NCI-H345 treated with DMSO at 0.1 percent for 48 hours (cell line): ENCODE data around the gene BTRC.
"Not testable (repeated sequence)": the region's sequence is repeated elsewhere in the genome, so short reads cannot be mapped to it uniquely, and the experiment has no call there.

ENCODE experiments used
- DNase-seq: peaks from one replicate; lab custom pipeline; 2025; ENCODE audit not compliant: unreplicated experiment; lab: John Stamatoyannopoulos, UW

BTRC gene

DNA sequence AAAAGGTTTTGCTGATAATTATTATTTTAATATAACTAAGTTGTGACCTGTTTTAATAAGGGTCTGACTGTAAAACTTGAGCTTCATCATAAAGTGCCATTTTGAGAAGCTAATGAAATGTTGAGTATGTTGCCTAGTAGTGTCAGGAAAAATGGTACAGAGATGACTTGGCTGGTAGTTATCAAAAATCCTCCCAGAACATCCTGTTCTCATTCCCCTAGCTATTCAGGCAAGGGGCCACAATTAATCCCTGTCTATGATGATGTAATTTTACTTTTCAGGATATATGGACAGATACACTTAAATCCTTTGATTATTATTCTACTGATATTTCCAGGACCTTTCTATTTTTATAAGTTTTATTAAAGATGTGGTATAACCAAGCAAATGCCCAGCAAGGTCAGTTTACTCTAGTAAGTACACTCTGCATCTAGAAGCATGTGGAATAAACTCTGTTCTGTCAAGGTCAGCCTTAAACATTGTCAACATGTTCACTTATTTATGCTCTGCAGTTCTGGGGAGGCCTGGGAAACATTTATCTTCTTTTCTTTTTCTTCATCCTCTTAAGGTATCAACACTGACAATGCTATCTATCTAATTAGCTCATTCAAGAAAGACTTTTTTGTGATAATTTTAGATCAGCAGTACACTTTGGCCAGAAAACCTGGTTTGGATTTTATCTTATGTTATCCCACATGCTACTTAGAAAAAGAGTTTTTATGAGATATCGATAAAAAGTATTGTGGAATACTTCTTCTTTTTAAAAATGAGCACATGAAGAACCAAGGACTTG lies 32.1 kb downstream of the BTRC start:
- DNase-seq = no peak

- no peak for DNase-seq
Observed at GRCh38 chr10:101386659-101387259, 32.8 kb downstream of the BTRC start.

DNA sequence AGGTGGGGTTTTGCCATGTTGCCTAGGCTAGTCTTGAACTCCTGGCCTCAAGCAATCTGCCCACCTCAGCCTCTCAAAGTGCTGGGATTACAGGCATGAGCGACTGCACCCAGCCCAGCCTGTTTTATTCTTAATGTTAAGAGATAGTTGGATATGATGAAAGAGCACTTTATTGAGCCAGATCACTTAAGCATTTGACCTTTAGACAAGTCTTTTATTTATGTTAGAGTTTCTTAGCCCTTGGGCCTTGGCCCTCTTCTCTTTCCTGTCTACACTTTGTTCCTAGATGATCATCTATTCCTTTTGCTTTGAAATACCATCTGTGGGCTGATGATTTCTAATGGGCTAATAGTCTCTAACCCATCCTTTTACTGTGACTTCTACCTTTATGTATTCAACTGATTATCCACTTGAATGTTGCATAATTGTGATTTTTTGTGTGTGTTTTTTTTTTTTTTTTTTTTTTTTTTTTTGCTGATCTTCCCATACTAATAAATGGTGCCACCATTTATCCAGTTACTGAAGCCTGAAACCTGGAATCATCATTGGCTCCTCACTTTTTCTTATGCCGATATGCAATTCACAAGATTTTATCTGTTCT lies 34.8 kb downstream of the BTRC start:
- no peak for DNase-seq

- not testable (repeated sequence) for DNase-seq
Observed at GRCh38 chr10:101389532-101389931, 35.6 kb downstream of the BTRC start.

- no peak for DNase-seq
Observed at GRCh38 chr10:101389986-101390531, 36.1 kb downstream of the BTRC start.

DNA sequence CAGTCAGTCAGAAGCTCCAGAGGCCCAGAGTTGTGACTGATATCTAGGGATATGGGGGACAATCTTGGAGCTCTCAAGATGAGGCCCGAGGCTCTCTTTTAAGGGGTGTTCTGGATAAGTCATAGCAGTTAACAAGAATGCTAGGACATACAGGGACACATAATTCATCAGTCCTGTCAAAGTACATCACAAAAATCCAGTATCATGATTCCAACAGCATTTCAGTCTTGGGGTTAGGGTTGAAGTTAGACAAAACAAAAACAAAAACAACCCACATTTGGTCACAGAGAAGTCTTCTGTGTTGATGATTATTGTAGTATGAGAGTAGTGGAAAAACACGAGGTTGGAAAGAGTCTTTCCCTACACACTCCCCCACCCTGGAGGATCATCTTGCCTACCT lies 39.4 kb downstream of the BTRC start:
- DNase-seq = no peak

DNA sequence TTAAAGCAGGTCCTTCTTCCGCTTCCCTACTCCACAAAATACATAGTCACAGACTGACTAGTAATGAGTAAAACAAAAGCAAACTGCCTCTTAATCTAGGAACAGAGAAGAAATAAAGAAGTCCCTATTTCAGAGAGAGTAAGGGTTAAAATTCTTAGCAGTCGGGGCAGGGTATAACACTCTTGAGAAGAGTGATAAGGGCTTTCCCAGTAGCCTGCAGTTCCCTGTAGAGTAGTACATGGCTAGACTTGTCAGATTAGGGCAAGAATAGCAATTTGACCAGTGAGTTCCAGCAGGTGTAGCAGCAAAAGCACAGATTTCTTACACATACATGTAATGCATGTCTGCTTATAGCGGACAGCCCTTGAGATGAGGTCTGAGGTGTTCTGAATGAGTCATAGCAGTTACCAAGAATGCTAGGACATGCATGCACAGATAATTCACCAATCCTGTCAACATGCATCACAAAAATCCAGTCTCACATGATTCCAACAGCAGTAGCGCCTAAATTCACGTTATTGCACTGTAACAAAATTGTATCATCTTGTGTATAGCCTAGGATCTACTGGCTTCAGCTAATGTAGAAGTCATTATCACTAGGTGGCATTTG lies 40.7 kb downstream of the BTRC start:
- DNase-seq = no peak

DNA sequence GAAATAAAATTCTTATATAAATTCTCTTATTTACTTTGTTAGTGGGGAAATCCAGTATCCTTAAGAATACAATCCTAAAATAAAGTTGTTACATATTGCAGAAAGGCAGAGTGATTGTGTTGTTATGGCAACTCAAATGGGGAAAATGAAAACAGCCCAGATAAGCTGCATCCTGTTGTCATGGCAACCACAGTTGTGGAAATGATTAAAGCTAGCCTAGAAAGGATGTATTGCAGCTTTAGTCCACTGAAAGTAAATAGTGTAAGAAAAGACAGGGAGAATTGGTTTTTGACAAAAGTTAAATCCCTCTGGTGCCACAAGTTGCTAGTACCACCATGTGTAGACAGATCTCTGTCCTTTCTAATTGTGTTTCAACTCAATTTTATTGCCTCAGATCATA lies 43.2 kb downstream of the BTRC start:
- no peak for DNase-seq

GRCh38 chr10:101400585-101400984 lies 46.6 kb downstream of the BTRC start:
- DNase-seq = no peak

DNA sequence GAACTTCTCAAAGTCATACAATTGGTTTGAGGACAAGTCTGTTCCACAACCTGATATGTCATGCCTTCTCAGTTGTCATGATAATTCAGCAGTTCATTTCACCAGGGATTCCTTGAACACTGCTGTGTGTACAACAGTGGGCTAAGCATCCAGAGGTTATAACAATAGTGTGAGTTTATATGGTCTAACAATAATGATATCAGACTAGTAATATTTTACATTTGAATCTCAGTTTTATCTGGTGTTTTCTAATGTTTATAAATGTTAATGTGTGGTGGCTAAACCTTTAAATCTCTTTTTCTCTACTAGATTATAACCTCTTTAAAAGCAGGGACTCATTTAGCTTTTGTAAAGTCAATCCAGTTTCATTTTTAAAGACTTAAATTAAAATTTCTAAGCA lies 48.7 kb downstream of the BTRC start:
- no peak for DNase-seq

DNA sequence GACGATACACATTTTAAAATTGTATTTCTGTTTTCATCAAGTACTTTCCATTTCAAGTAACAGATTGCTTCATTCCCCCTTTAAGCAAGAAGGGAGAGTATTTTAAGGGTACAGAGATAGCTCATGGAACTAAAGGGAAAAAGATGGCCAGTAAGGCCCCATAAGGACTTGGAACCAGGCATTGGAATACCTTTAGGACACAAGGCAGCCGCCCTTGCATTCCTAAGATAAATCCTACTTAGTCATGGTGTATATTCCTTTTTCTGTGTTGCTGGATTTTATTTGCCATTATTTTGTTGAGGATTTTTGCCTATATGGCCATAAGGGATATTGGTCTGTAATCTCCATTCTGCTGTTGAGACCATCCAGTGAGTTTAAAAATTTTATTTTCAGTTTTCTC lies 49.2 kb downstream of the BTRC start:
- DNase-seq = no peak

GRCh38 chr10:101405001-101405400 lies 51.0 kb downstream of the BTRC start:
- DNase-seq = no peak

DNA sequence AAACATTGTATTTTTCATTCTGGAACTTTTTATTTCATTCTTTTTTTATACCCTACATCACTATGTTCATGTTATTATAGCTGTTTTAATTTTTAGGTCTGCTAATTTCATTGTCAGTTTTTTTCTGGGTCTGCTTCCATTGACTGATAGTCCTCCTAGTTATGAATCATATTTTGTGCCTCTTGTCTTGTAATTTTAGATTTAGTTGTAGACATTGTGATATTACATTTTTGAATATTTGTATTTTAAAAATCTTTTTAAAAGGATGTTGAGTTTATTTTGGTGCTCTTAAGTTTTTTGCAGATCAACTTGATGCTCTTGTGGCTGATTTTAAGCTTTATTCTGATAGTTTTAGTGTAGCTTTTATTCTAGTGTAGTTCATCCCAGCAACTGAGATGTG lies 57.6 kb downstream of the BTRC start:
- no peak for DNase-seq

DNA sequence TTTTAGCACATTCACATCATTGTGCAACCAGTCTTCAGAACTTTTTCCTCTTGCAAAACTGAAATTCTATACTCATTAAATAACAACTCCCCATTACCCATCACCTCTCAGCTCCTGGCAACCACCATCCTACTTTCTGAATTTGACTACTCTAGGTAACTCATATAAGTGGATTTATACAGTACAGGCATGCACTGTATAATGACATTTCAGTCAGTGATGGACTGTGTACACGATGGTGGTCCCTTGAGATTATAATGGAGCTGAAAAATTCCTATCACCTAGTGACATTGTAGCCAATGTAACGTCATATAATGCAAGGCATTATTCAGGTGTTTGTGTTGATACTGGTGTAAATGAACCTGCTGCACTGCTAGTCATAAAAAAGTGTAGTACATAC lies 60.1 kb downstream of the BTRC start:
- DNase-seq = no peak

- no peak for DNase-seq
Observed at GRCh38 chr10:101415884-101416283, 61.9 kb downstream of the BTRC start.

GRCh38 chr10:101421967-101422366 lies 68.0 kb downstream of the BTRC start:
- DNase-seq = not testable (repeated sequence)

DNA sequence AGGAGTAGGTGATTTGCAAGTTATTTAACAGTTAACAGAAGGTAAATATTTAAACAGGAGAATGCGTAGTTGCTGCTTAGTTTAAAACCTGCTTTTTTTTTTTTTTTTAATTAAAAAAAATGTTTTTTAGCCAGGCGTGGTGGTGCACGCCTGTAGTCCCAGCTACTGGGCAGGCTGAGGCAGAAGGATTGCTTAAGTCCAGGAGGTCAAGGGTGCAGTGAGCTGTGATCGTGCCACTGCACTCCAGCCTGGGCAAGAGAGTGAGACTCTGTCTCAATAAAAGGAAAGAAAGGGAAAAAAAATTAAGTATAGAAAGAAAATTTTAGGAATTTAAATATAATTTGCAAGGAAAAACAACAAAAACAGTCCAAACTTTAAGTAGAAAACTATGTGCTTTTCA lies 71.6 kb downstream of the BTRC start:
- DNase-seq = no peak

DNA sequence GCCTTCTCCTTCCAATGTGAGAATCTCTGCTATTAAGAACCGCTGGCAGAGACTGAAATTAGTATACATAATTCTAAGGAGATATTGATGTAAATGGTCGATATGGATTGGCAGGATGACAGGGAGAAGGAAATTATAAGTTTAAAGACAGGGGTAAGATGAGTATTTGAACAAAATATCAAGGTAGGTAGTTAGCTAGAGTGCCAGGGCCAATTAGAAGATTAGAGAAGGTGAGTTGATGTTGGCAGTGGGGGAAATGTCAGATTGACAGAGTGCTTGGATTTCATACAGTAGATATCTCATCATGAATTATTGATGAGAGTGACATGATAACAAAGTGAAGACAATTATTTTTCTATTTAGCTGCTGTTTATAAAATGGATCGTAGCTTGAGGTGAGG lies 74.1 kb downstream of the BTRC start:
- no peak for DNase-seq

- no peak for DNase-seq
Observed at GRCh38 chr10:101429423-101429822, 75.5 kb downstream of the BTRC start.

GRCh38 chr10:101436302-101436701 lies 82.3 kb downstream of the BTRC start:
- DNase-seq = no peak

DNA sequence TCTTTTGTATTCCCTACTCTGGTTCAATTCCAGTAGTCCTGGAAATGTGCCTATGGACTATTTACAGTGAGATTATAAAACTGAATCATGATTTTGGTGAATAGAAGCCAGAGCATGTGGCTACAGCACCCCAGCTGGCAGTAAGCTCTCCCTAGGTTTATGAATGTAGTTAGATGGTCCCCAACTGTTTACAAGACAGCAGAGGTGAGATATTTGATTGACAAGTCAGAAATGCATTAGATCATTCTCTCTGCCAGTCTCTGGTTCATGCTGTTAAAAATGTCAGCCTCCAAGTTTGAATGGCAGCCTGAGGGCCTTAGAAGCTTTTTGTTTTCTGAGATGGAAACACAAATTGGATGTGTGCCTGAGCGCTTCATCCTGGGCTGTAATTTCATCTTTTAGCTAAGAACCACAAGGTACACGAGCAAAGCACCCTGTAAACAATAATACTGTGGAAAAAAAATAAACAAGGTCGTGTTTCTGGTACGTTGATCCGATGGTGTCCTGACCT lies 85.0 kb downstream of the BTRC start:
- DNase-seq = no peak
